Measurements from ENCODE around the gene CNTNAP1. TPM values are rescaled to one million over a fixed set of nuclear protein-coding genes. Genes with fewer than 3 reads are reported as not detected.

Gene CNTNAP1
- total RNA-seq, 1 experiment from 2014 or later = 5.6 TPM

DNA sequence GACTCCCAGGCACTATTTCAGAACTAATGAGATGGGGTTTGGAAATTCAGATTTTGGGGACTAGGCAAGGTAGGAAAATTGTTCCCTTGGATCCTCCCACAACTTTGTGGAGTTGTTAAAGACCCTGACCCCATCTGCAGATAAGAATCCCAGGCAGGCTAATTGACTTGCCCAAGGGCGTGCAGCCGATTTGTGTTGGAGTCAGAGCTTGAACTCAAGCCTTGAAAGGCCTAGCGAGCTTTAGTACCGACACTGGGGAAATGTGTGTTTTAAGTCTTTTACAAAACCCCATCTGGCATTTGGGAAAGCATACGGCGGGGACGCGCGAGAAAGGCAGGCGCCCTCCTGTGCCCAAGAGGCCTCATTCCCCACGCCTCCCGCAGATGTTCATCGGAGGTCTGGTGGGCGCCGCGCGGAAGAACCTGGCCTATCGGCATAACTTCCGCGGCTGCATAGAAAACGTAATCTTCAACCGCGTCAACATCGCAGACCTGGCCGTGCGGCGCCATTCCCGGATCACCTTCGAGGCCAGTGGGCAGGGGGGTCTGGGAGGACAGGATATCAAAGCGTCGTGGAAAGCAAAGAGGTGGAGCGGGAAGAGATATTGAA is 4.3 kb downstream of the CNTNAP1 start:
- intact Hi-C loops (cut with micrococcal nuclease; ENCODE audit: unreplicated experiment) = no loop called here
- DNase-seq (ENCODE audit: low spot score) = no peak
- ChIA-PET CTCF (no interaction called here), POLR2A (ENCODE audit: low non-redundant PET) (no interaction called here)
- Histone ChIP-seq H3K27ac (ENCODE audit: low read depth, low read length, poor library complexity, severe bottlenecking) (no peak overlapping the region), H3K4me1 (ENCODE audit: insufficient read depth, low read length, poor library complexity, severe bottlenecking) (peaks cover 9% of the 10 kb centered on the region), H3K9me3 (ENCODE audit: low read depth, low read length, poor library complexity, severe bottlenecking) (no peaks in the 10 kb centered on the region), H3K27me3 (replicated peaks; ENCODE audit: insufficient read depth, low read depth, low read length, poor library complexity) (no peaks in the 10 kb centered on the region), H3K36me3 (ENCODE audit: insufficient read depth, low read length, poor library complexity, severe bottlenecking) (no peaks in the 10 kb centered on the region), H3K4me3 (ENCODE audit: low read depth, low read length, poor library complexity, severe bottlenecking) (no peak overlapping the region)
- TF ChIP-seq EZH2 (IDR thresholded peaks at IDR 0.05; ENCODE audit: borderline replicate concordance, low read depth, low read length, poor library complexity, severe bottlenecking) = no peak
- TF ChIP-seq, protein P1, sequence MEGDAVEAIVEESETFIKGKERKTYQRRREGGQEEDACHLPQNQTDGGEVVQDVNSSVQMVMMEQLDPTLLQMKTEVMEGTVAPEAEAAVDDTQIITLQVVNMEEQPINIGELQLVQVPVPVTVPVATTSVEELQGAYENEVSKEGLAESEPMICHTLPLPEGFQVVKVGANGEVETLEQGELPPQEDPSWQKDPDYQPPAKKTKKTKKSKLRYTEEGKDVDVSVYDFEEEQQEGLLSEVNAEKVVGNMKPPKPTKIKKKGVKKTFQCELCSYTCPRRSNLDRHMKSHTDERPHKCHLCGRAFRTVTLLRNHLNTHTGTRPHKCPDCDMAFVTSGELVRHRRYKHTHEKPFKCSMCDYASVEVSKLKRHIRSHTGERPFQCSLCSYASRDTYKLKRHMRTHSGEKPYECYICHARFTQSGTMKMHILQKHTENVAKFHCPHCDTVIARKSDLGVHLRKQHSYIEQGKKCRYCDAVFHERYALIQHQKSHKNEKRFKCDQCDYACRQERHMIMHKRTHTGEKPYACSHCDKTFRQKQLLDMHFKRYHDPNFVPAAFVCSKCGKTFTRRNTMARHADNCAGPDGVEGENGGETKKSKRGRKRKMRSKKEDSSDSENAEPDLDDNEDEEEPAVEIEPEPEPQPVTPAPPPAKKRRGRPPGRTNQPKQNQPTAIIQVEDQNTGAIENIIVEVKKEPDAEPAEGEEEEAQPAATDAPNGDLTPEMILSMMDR (conservative IDR thresholded peaks at IDR 0.05; ENCODE audit: low read depth, low read length) = no peak
- no TSS peak for BruUV-seq (replicated peaks)

DNA sequence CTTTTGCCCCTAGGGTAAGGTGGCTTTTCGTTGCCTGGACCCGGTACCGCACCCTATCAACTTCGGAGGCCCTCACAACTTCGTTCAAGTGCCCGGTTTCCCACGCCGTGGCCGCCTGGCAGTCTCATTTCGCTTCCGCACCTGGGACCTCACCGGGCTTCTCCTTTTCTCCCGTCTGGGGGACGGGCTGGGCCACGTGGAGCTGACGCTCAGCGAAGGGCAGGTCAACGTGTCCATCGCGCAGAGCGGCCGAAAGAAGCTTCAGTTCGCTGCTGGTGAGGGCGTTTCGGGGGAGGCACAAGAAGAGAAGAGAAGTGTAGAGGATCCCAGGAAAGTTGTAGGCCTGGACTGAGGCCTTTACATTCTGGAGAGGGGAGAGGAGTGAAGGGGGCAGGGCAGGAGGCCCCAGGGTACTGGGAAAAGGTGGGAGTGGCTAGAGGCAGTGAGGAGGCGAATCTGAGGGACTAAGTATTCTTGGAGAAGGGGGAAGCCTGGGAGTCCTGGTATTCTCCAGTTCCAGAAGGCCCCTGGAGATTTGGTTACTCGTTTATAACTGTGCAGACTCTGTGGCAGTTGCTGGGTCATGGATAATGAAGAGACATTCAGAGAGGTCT is 5.5 kb downstream of the CNTNAP1 start:
- Histone ChIP-seq H3K9me3 (ENCODE audit: low read depth, low read length, poor library complexity, severe bottlenecking) (no peaks in the 10 kb centered on the region), H3K27ac (ENCODE audit: low read depth, low read length, poor library complexity, severe bottlenecking) (no peak overlapping the region), H3K27me3 (replicated peaks; ENCODE audit: insufficient read depth, low read depth, low read length, poor library complexity) (no peaks in the 10 kb centered on the region), H3K36me3 (ENCODE audit: insufficient read depth, low read length, poor library complexity, severe bottlenecking) (no peaks in the 10 kb centered on the region), H3K4me3 (ENCODE audit: low read depth, low read length, poor library complexity, severe bottlenecking) (no peak overlapping the region), H3K4me1 (ENCODE audit: insufficient read depth, low read length, poor library complexity, severe bottlenecking) (peaks cover 4% of the 10 kb centered on the region)
- intact Hi-C loops (cut with micrococcal nuclease; ENCODE audit: unreplicated experiment) = no loop called here
- no peak for DNase-seq (ENCODE audit: low spot score)
- CTCF ChIA-PET = no interaction called here
- TF ChIP-seq, protein P1 (conservative IDR thresholded peaks at IDR 0.05; ENCODE audit: low read depth, low read length) = no peak
- no peak for TF ChIP-seq EZH2 (IDR thresholded peaks at IDR 0.05; ENCODE audit: borderline replicate concordance, low read depth, low read length, poor library complexity, severe bottlenecking)
- POLR2A ChIA-PET (ENCODE audit: low non-redundant PET) = no interaction called here
- no TSS peak for BruUV-seq (replicated peaks)

DNA sequence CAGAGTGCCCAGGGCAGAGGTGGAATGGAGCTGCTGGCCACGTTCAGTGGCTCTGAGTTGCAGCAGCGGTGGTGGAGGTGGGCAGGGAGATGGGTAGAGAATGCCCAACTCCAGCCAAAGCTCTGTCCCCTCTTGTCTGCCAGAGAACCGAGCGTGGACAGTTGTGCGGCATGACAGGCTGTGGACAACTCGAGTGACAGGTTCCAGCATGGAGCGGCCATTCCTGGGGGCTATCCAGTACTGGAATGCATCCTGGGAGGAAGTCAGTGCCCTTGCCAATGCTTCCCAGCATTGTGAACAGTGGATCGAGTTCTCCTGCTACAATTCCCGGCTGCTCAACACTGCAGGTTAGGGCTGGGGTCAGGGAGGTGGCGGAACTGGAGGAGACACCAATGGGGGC is 8.3 kb downstream of the CNTNAP1 start:
- Histone ChIP-seq H3K27ac (ENCODE audit: low read depth, low read length, poor library complexity, severe bottlenecking) (no peak overlapping the region), H3K4me1 (ENCODE audit: insufficient read depth, low read length, poor library complexity, severe bottlenecking) (no peaks in the 10 kb centered on the region), H3K27me3 (replicated peaks; ENCODE audit: insufficient read depth, low read depth, low read length, poor library complexity) (no peaks in the 10 kb centered on the region), H3K36me3 (ENCODE audit: insufficient read depth, low read length, poor library complexity, severe bottlenecking) (no peaks in the 10 kb centered on the region), H3K4me3 (ENCODE audit: low read depth, low read length, poor library complexity, severe bottlenecking) (no peak overlapping the region), H3K9me3 (ENCODE audit: low read depth, low read length, poor library complexity, severe bottlenecking) (no peaks in the 10 kb centered on the region)
- no peak for TF ChIP-seq EZH2 (IDR thresholded peaks at IDR 0.05; ENCODE audit: borderline replicate concordance, low read depth, low read length, poor library complexity, severe bottlenecking)
- TF ChIP-seq, protein P1 (conservative IDR thresholded peaks at IDR 0.05; ENCODE audit: low read depth, low read length) = no peak
- no TSS peak for BruUV-seq (replicated peaks)
- ChIA-PET POLR2A (ENCODE audit: low non-redundant PET) (no interaction called here), CTCF (no interaction called here)
- DNase-seq (ENCODE audit: low spot score) = no peak
- intact Hi-C loops (cut with micrococcal nuclease; ENCODE audit: unreplicated experiment) = no loop called here

Measured in A673 (cell line).